ENCODE results near the gene CX3CL1.

DNA sequence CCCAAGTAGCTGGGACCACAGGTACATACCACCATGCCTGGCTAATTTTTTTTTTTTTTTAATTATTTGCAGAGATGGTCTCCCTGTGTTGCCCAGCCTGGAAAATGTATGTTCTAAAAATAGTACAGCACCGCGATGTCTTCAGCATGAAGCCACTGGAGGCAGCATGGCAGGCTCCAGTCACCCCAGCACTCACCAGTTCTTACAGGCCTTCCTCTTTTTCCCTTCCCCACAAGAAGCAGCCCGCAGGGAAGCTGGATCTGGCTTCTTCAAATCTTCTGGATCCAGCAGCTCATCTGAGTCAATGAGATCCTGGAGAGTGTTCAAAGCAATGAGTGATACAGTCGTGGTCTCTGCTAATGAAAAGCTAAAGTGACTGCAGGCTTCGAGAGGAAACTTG is 58.7 kb downstream of the CX3CL1 start:
- TF ChIP-seq, protein P1, sequence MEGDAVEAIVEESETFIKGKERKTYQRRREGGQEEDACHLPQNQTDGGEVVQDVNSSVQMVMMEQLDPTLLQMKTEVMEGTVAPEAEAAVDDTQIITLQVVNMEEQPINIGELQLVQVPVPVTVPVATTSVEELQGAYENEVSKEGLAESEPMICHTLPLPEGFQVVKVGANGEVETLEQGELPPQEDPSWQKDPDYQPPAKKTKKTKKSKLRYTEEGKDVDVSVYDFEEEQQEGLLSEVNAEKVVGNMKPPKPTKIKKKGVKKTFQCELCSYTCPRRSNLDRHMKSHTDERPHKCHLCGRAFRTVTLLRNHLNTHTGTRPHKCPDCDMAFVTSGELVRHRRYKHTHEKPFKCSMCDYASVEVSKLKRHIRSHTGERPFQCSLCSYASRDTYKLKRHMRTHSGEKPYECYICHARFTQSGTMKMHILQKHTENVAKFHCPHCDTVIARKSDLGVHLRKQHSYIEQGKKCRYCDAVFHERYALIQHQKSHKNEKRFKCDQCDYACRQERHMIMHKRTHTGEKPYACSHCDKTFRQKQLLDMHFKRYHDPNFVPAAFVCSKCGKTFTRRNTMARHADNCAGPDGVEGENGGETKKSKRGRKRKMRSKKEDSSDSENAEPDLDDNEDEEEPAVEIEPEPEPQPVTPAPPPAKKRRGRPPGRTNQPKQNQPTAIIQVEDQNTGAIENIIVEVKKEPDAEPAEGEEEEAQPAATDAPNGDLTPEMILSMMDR (conservative IDR thresholded peaks at IDR 0.05 in 1 of 2, IDR thresholded peaks at IDR 0.05 in 1 of 2; ENCODE audit: extremely low read depth in 1 of 2, insufficient read depth in 1 of 2, low read depth in 1 of 2, low read length in 2 of 2): no peak
- no peak for TF ChIP-seq EZH2 (IDR thresholded peaks at IDR 0.05; ENCODE audit: borderline replicate concordance, low read length)
